ENCODE measurements around the gene TRIM32. TPM values are rescaled to one million over a fixed set of nuclear protein-coding genes. Genes with fewer than 3 reads are reported as not detected.

The TRIM32 gene
- total RNA-seq, 1 experiment from 2014 or later, result 23.2 TPM

GRCh38 chr9:116685166-116685565 is 1.9 kb upstream of the TRIM32 start:
- ATAC-seq, result no peak

More at GRCh38 chr9:116685166-116685565, 1.9 kb upstream of the TRIM32 start:
- ChIA-PET CTCF (no interaction called here), RAD21 (ENCODE audit: low non-redundant PET in 1 of 2, low total read pairs in 2 of 2, uncharacterized antibody in 2 of 2, unreplicated experiment in 2 of 2) (no interaction called here), POLR2A (no interaction called here)
- H3K4me2 ChIP-seq (ENCODE audit: low read length), result no peak overlapping the region
- peaks cover 0 to 20% of the 10 kb centered on the region in 2 experiments; a peak in 2 of 4 replicates for H3K4me1 ChIP-seq (ENCODE audit: control insufficient read depth in 1 of 2, insufficient read depth in 2 of 2, low read length in 2 of 2)
- intact Hi-C loops (cut with micrococcal nuclease), result no loop called here
- no peaks in the 10 kb centered on the region for H3K36me3 ChIP-seq (ENCODE audit: control insufficient read depth in 1 of 2, insufficient read depth in 2 of 2, low read length in 2 of 2)
- H3K9ac ChIP-seq (ENCODE audit: low read length), result no peak overlapping the region
- DNase-seq (ENCODE audit: low read depth, low spot score), result no peak
- peaks cover 28% of the 10 kb centered on the region for H3K79me2 ChIP-seq (ENCODE audit: insufficient read depth, low read length)
- H2AFZ ChIP-seq (ENCODE audit: low read depth, low read length, poor library complexity, severe bottlenecking), result no peak overlapping the region
- H3K9me2 ChIP-seq (ENCODE audit: insufficient read depth), result no peaks in the 10 kb centered on the region
- TF ChIP-seq REST (IDR thresholded peaks at IDR 0.05; ENCODE audit: low read depth), result no peak
- no peak for TF ChIP-seq SRF (IDR thresholded peaks at IDR 0.05; ENCODE audit: low read depth)
- TF ChIP-seq TCF7L2 (IDR thresholded peaks at IDR 0.05; ENCODE audit: borderline replicate concordance, extremely low read depth, insufficient read depth, insufficient read length), result no peak
- no peak for TF ChIP-seq CBX3 (IDR thresholded peaks at IDR 0.05; ENCODE audit: low read depth)
- TF ChIP-seq EZH2 (IDR thresholded peaks at IDR 0.05), result no peak
- TF ChIP-seq FOSL1 (IDR thresholded peaks at IDR 0.05; ENCODE audit: low read depth), result no peak
- TF ChIP-seq CTCF (IDR thresholded peaks at IDR 0.05 in 2 of 3, conservative IDR thresholded peaks at IDR 0.05 in 1 of 3; ENCODE audit: borderline replicate concordance in 1 of 3, insufficient read depth in 1 of 3, low read depth in 2 of 3, low read length in 2 of 3), result no peak
- no peak for TF ChIP-seq MAX (IDR thresholded peaks at IDR 0.05)
- TF ChIP-seq POLR2A (IDR thresholded peaks at IDR 0.05; ENCODE audit: borderline replicate concordance, extremely low read depth, insufficient read depth, insufficient read length), result no peak
- TF ChIP-seq ZBTB33 (IDR thresholded peaks at IDR 0.05; ENCODE audit: extremely low read depth, insufficient replicate concordance, low read length), result no peak
- no peak for TF ChIP-seq ELF1 (IDR thresholded peaks at IDR 0.05; ENCODE audit: borderline replicate concordance, low read depth)
- no peak for TF ChIP-seq ATF3 (IDR thresholded peaks at IDR 0.05)
- TF ChIP-seq POLR2AphosphoS5 (IDR thresholded peaks at IDR 0.05; ENCODE audit: low read depth, low read length), result no peak
- no peak for TF ChIP-seq JUND (IDR thresholded peaks at IDR 0.05)
- no peak for TF ChIP-seq SIN3A (IDR thresholded peaks at IDR 0.05; ENCODE audit: low read depth)
- TF ChIP-seq ZNF274 (IDR thresholded peaks at IDR 0.05; ENCODE audit: low read depth, low read length), result no peak
- no peak for TF ChIP-seq CEBPB (IDR thresholded peaks at IDR 0.05; ENCODE audit: low read depth)
- H3K4me3 ChIP-seq (replicated peaks in 1 of 2; ENCODE audit: low read depth in 1 of 2, low read length in 2 of 2), result no peak overlapping the region
- no TSS peak for BruUV-seq (replicated peaks)
- no peak overlapping the region for H3K27ac ChIP-seq (ENCODE audit: low read depth, low read length)
- no peaks in the 10 kb centered on the region for H3K9me3 ChIP-seq (ENCODE audit: control insufficient read depth in 1 of 2, insufficient read depth in 1 of 2, low read depth in 1 of 2, low read length in 2 of 2)
- H4K20me1 ChIP-seq (ENCODE audit: insufficient read depth), result no peaks in the 10 kb centered on the region
- no peaks in the 10 kb centered on the region for H3K27me3 ChIP-seq (ENCODE audit: insufficient read depth, low read length)
